ENCODE measurements around the gene BEX4.
A peak's percentile ranks its signal among the peaks of the same experiment; 100 is the strongest.

Gene BEX4

GRCh38 chrX:103240155-103240554, 25.2 kb downstream of the BEX4 start:
- no peak for TF ChIP-seq OSR1 (CRISPR knock-in tag; IDR thresholded peaks at IDR 0.05)
- no peak for TF ChIP-seq TOX (CRISPR knock-in tag; IDR thresholded peaks at IDR 0.05; ENCODE audit: borderline replicate concordance)
- no peak for TF ChIP-seq ZNF565 (CRISPR knock-in tag; conservative IDR thresholded peaks at IDR 0.05; ENCODE audit: low read depth)
- TF ChIP-seq ESRRG (CRISPR knock-in tag; IDR thresholded peaks at IDR 0.05): no peak
- TF ChIP-seq TCF4 (CRISPR knock-in tag; IDR thresholded peaks at IDR 0.05; ENCODE audit: borderline replicate concordance): no peak
- no peak for TF ChIP-seq ZNF70 (CRISPR knock-in tag; IDR thresholded peaks at IDR 0.05)
- TF ChIP-seq RARB (CRISPR knock-in tag; IDR thresholded peaks at IDR 0.05): no peak
- TF ChIP-seq PPARA (CRISPR knock-in tag; IDR thresholded peaks at IDR 0.05; ENCODE audit: borderline replicate concordance): no peak
- TF ChIP-seq PATZ1 (CRISPR knock-in tag; IDR thresholded peaks at IDR 0.05; ENCODE audit: borderline replicate concordance): no peak
- no peak for TF ChIP-seq ZFP30 (CRISPR knock-in tag; IDR thresholded peaks at IDR 0.05)
- TF ChIP-seq, protein P1, sequence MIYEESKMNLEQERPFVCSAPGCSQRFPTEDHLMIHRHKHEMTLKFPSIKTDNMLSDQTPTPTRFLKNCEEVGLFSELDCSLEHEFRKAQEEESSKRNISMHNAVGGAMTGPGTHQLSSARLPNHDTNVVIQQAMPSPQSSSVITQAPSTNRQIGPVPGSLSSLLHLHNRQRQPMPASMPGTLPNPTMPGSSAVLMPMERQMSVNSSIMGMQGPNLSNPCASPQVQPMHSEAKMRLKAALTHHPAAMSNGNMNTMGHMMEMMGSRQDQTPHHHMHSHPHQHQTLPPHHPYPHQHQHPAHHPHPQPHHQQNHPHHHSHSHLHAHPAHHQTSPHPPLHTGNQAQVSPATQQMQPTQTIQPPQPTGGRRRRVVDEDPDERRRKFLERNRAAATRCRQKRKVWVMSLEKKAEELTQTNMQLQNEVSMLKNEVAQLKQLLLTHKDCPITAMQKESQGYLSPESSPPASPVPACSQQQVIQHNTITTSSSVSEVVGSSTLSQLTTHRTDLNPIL (CRISPR knock-in tag; IDR thresholded peaks at IDR 0.05; ENCODE audit: low read depth): no peak
- TF ChIP-seq GLIS3 (CRISPR knock-in tag; IDR thresholded peaks at IDR 0.05): no peak
- TF ChIP-seq CSDC2 (CRISPR knock-in tag; IDR thresholded peaks at IDR 0.05): no peak
- TF ChIP-seq, protein P2, sequence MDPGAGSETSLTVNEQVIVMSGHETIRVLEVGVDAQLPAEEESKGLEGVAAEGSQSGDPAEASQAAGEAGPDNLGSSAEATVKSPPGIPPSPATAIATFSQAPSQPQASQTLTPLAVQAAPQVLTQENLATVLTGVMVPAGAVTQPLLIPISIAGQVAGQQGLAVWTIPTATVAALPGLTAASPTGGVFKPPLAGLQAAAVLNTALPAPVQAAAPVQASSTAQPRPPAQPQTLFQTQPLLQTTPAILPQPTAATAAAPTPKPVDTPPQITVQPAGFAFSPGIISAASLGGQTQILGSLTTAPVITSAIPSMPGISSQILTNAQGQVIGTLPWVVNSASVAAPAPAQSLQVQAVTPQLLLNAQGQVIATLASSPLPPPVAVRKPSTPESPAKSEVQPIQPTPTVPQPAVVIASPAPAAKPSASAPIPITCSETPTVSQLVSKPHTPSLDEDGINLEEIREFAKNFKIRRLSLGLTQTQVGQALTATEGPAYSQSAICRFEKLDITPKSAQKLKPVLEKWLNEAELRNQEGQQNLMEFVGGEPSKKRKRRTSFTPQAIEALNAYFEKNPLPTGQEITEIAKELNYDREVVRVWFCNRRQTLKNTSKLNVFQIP (CRISPR knock-in tag; IDR thresholded peaks at IDR 0.05; ENCODE audit: borderline replicate concordance, low read depth): no peak
- TF ChIP-seq ISL1 (CRISPR knock-in tag; IDR thresholded peaks at IDR 0.05): no peak
- TF ChIP-seq TSHZ2 (CRISPR knock-in tag; IDR thresholded peaks at IDR 0.05): no peak
- no peak for TF ChIP-seq ZFP3 (CRISPR knock-in tag; IDR thresholded peaks at IDR 0.05)
- no peak for ATAC-seq

- peak; percentile 66 for ATAC-seq
- TF ChIP-seq PATZ1 (CRISPR knock-in tag; IDR thresholded peaks at IDR 0.05; ENCODE audit: borderline replicate concordance) (no peak), ZFP3 (CRISPR knock-in tag; IDR thresholded peaks at IDR 0.05) (no peak)
These were observed 33.6 kb downstream of the BEX4 start for GRCh38 chrX:103248553-103248952.

GRCh38 chrX:103249805-103250204, 34.9 kb downstream of the BEX4 start:
- no peak for TF ChIP-seq TOX (CRISPR knock-in tag; IDR thresholded peaks at IDR 0.05; ENCODE audit: borderline replicate concordance)
- TF ChIP-seq ZNF565 (CRISPR knock-in tag; conservative IDR thresholded peaks at IDR 0.05; ENCODE audit: low read depth): no peak
- no peak for TF ChIP-seq ISL1 (CRISPR knock-in tag; IDR thresholded peaks at IDR 0.05)
- TF ChIP-seq RARB (CRISPR knock-in tag; IDR thresholded peaks at IDR 0.05): no peak
- ATAC-seq: no peak

DNA sequence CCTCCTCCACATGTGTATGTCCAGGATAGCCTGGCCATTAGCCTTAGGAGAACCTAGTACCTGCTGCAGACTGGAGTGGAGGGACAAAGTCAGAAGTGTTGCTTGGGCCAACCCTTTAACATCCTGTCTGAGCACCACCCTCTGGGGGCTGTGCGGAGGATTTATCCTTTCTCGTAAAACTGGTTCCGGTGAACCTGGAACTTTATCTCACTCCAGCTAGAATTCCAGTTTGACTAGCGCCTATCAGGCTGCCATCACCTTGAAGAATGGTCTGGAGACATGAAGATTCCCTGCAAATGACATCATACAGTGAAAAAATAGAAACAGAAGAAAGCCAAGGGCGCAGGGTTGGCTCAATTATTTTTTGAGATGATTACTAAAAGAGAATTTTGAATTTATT, 36.1 kb downstream of the BEX4 start:
- ATAC-seq: no peak
- TF ChIP-seq GLIS3 (CRISPR knock-in tag; IDR thresholded peaks at IDR 0.05) (no peak), OSR1 (CRISPR knock-in tag; IDR thresholded peaks at IDR 0.05) (no peak), CSDC2 (CRISPR knock-in tag; IDR thresholded peaks at IDR 0.05) (no peak), SNAI2 (CRISPR knock-in tag; IDR thresholded peaks at IDR 0.05) (no peak), ZNF8 (CRISPR knock-in tag; IDR thresholded peaks at IDR 0.05) (no peak), ZFP3 (CRISPR knock-in tag; IDR thresholded peaks at IDR 0.05) (no peak), ZNF70 (CRISPR knock-in tag; IDR thresholded peaks at IDR 0.05) (no peak), ARNTL (CRISPR knock-in tag; IDR thresholded peaks at IDR 0.05; ENCODE audit: borderline replicate concordance, low read depth) (no peak), TOX (CRISPR knock-in tag; IDR thresholded peaks at IDR 0.05; ENCODE audit: borderline replicate concordance) (no peak), ESRRG (CRISPR knock-in tag; IDR thresholded peaks at IDR 0.05) (no peak), TSHZ2 (CRISPR knock-in tag; IDR thresholded peaks at IDR 0.05) (no peak), TCF4 (CRISPR knock-in tag; IDR thresholded peaks at IDR 0.05; ENCODE audit: borderline replicate concordance) (no peak)
- TF ChIP-seq, protein P2 (CRISPR knock-in tag; IDR thresholded peaks at IDR 0.05; ENCODE audit: borderline replicate concordance, low read depth): no peak

Measured in SK-N-SH treated with all-trans-retinoic acid at 6 μM for 48 hours (cell line).